Germinal center (tissue), 1 donor: ENCODE measurements around the gene FGGY.

ENCODE experiments used
- DNase-seq: peaks from one replicate; pipeline ENCODE4 v3.0.0; 2012; ENCODE audit warnings: mixed read lengths, low spot score

The FGGY gene

DNA sequence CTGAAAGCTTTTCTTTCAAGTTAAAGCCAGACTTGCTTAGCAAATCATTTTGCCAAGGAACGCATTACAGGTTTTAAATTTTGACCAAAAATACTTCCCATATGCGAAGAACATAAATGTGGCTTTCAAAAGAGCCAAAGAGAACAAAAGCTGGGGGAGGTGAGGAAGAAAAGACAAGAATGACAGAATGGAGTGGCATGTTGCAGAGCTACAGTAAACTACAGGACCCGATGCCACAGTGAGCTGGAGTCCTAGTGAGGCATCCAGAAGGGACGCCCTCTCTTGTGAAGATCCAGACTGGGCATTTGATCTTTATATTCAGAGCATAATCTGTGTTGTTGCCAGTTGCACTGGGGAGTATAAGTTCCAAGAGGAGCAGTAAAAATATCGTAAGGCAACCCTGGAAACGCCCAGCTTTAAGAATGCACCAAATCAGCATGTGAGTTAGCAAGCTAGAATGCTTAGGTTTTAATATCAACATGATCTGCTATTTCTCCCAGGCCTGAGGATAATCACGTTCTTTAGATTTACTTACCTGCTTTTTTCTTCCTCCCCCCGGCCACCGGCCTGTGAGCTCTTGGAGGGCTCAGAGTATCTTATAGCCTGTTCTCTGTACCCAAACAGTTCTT lies 469.4 kb downstream of the FGGY start:
- DNase-seq = no peak

DNA sequence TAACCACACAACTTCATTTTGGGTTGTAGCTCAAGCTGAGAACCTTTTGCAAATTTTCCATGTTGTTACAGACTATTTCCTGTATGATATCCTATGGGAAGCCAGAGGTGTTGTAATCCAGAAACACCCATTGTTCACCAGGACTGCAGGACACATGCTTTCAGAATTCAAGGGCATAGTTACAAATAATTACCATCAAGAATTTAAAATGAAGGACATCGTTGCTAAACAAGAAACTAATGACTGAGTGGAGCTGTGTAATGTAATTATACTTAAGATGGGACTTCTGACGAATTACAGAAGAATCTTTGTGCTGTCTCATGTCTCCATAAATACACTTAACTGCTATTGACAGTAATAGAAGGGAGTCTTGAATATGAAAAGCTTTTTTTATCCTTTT lies 470.2 kb downstream of the FGGY start:
- no peak for DNase-seq

DNA sequence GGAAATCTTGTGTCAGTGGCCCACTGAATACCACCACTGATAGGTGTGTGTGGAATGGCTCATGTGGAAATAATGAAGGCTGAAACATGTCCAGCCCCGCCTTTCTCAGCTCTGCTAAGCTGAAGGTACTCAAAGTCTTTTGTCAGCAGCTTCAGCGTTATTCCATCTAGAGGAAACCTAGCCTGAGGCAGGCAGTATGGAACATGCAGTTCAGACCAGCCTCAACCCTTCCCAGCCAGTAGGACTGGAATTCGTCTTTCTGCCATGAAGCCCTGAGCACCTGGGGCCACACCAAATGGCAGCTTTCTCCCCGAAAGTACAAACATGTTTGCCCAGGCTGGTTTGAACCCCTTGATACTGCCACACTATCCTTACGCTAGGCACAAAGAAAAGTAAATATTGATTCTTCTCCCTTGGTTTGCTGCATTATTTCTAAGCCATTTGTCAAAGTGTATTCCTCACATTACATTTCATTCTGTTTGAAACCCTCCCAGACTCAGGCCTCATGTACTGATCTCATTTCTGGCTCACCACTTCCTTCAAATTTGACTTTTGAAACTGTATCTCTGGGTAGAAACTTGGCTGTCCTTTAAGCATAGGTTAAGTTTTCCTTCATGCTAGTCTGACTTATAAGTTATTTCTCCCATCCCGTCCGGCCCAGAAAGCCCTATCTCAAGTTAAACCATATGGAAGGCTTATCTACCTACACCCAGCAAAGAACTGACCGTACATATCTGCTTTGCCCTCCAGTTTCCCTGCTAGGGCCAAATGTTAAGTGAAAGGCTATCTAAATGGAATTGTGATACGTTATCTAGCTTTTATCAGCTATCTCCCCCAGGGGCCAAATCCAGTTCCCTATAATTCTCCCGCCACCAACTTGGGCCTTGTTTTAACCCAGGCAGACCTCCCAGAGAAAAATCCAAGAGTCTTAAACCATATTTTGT lies 472.2 kb downstream of the FGGY start:
- DNase-seq = no peak

DNA sequence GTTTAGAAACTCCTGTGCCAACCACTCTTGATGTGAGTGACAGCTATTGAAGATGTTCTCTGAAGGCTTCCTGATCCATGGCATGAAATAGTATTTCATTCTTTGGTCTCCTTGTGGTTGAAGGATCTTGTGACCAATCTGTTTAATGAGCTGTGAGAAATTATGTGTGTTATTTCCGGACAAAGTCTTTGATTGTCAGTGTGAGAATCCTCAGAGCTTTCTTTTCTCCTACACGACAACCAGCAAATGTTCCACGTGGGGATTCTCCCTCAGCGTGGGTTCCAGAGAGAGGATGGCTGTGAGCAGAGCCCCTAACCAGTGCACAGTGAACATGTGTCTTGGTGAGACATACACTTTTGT lies 472.8 kb downstream of the FGGY start:
- no peak for DNase-seq

DNA sequence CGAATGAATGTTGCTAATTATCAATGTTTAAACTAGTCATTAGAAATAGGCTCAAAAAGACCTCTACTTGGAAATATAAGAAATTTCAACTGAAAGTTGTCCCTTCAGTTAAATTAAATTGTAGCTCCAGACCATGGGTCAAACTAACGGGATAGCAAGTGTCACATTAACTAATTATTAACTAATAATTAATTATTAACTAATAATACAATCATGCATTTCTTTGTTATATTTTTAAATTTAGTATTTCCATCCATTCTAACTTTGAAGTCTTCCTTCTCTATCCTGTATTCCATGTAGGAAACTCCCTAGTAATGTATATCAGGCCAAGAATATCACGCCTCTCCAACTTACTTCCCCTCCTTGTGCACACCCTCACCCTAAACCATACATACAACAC lies 474.5 kb downstream of the FGGY start:
- DNase-seq = no peak

DNA sequence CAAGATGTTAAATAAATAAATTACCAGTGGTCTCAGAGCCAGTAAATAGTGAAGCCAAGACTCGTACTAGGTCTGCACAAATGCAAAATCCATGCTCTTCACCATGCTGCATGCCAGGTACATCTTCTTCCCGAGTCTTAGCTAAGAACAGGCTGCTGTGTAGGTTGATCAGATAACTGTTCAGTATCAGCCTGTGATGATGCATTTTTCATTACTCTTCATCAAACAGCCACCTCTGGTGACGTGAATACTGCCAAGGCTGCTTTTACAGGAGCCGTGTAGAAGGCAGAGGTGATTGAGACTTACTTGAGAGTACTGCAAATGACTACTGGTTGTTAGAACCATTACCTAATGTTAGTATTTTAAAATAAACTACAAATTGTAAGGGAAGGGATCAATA lies 478.6 kb downstream of the FGGY start:
- DNase-seq = no peak

DNA sequence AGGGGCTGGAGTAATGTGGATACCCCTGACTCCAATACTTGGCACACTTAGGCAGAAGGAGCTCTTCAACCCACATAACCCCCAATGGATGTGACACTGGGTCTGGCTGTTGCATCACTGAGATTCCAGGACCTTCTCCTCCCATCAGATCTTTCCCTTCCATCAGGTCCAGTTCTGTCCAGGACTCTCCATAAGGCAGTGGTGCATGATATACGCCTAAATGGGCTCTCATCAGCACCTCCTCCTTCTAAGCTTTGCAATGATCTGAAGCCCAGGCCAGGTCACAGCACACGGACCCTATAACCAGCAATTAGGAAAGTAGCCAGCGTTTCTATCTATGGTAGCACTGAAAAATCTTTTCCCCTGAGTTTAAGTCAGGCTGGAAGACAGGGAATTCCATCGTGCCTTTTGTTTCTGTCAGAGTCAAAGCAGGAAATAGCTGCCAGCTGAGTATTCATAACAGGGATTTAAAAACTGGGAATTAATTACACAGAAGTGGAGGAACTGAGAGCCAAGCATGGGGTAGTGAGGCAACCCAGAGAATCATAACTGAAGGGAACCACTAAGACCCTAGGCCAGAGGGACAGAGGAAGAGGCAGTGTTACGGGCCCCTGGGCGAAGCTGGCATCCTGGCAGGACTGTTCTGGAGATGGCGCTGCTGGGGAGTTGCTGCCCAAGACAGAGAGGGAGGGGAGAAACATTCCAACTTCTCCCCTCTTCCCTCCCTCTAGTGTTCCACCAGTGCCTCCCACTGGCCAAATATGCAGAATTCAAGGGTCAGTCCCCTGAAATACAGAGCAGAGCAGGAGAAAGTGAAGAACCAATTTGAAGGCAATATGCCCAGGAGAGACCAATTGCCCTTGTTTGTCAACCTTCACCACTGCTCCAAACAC lies 480.3 kb downstream of the FGGY start:
- DNase-seq = no peak

DNA sequence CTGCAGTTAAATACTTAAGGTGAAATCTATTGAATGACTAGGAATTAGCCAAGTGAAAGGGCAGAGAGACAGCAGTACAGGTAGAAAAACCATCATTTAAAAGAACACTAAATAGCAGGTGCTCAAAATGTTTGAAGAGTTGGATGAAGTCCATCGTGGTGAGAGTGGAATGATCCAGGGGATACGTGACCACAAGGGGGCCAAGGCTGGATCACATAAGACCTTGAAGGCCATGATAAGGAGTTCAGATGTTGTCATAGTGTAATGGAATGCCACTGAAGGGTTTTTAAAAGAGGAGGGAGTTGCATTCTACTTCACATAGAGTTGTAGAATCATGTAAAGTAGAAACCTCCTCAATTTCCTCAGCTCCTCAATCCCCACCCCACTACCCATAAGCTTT lies 483.1 kb downstream of the FGGY start:
- DNase-seq = no peak

DNA sequence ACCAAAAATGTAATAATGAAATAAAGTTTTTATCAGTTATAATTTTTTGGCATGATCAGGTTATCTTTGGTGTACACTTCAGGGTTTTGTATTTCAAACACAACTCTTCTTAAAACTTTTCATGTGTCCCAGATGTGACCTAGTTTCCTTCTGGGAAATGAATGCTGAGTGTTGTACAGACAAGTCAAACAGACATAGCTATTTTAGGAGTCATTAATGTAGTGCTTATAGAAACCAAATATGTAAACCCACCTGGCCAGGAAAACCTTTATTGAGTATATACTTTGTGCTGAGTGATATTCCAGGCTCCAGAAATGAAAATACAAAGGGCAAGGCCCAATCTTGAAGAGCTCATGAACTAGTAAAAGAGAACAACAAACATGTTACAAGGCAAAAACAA lies 491.9 kb downstream of the FGGY start:
- no peak for DNase-seq

DNA sequence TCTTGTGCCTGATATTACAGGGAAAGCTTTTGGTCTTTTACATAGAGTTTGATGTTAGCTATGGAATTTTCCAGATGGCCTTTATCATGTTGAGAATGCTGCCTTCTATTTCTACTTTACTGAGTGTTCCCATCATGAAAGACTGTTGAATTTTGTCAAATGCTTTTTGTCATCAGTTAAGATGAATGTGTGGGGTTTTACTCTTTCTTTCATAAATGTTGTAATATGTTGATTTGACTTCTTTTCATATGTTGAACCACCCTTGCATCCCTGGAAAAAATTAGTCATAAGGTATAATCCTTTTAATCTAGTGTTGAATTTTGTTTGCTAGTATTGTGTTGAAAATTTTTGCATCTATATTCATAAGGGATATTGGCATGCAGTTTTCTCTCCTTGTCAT lies 501.7 kb downstream of the FGGY start:
- no peak for DNase-seq

DNA sequence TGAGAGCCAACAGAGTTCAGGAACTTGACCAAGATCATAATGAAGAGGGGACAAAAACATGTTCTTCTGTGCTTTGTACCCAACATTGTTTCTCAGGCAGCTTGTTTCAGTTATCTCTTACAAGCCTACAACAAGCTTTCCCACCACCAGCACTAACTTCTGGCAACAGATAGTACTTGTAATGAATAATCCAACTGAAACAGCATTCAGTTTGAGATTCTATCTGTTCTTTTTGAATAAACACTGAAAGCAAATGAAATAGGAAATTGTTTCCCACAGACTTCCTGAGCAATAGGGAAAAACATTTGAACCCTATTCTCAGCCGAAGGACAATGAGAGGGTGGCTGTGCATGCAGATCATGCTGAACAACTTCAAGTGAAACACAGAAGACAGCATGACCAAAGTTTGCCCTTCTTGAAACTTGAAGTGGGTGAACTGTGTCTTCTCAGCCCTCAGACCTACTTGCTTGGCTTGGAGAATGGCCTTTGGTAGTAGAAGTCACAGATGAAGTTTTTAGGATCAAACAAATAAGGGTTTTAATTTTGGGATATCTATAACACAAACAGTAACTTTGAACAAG lies 506.7 kb downstream of the FGGY start:
- no peak for DNase-seq

DNA sequence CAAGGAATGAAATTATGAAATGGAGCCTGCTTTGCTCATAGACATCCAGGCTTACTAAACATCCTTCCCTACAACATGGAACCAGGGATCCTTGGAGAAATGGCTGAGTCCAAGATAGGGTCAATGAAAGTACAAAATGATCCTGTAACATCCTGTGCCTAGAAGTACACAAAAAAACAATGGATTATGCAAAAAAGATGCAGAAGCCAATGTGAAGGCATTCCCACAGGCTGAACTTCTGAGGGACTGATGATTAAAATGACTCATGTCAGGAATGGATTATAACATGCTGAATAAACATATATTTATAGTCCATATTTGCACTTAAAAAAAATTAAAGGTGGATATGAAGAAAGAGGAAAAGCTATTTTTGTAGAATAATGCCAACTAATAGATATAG lies 507.4 kb downstream of the FGGY start:
- no peak for DNase-seq

DNA sequence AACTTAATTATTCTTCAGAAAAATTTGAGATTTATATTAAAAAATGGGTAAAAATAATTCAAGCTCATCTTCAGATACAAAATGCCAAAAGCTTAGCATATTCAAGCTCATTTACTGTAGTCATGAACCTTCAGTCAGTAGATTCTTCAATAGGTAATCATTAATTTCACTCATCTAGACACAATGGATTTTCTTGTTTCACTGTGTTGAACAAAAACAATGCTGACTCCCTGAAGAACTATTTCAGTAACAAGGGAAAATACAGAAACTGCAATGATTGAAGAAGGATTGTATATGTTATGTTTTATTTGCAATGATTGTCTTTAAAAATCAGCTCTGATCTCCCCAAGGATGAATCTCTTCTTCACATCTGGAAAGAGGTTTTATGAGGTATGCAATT lies 508.7 kb downstream of the FGGY start:
- DNase-seq = no peak
